Measurements from ENCODE around the gene TFDP1.

The TFDP1 gene

DNA sequence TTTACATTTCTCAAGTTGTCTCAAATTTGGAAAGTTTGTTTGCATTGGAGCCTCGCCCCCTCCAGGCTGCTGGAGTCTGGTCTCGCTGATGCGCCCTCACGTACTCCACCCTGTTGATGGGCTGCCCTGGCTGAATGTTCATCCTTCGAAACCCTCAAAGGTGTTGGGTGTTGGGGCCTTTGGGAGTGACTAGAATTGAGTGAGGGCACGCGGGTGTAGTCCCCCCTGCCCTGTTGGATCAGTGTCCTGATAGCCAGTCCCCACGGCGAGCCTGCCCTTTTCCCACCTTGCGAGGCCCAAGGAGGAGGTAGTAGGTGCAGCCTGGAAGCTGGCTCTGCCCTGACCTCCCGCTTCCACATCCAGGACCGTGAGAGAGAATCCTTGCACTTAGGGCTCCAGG is 14.8 kb downstream of the TFDP1 start:
- DNase-seq, result no peak

DNA sequence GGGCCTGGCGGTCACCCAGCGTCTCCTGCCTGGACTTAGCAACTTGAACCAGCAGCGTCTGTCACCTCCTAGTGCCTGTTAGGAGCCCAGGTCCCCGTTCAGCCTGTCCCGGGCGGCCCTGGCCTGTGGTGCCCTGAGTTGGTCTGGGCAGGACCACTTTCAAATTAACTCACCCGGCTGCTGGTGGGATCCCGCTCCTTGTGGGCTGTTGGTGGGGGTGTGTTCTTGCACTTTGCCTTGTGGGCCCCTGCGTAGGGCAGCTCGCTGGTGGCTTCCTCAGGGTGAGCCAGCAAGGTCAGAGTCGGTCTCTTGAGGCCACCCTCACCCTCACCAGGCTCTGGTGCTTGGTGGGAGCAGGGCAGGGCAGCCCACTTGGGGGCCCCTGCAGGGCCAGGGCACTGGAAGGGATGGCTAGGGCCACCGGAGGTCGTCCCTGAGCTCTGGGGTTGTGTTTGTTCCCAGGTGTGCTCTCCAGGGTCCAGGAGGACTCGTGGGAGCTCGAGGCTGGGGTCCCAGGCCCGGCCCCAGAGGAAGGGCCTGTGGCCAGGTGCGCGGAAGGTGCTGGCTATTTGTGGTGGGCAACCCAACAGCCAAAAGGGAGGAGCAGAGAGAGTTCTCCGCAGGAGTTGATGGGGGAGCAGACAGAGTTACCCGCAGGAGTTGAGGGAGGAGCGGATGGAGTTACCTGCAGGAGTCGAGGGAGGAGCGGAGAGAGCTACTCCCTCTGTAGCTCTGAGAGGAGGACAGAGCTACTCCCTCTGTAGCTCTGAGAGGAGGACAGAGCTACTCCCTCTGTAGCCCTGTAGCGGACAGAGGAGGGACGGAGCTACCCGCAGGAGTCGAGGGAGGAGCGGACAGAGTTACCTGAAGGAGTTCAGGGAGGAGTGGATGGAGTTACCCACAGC is 16.9 kb downstream of the TFDP1 start:
- no peak for DNase-seq

DNA sequence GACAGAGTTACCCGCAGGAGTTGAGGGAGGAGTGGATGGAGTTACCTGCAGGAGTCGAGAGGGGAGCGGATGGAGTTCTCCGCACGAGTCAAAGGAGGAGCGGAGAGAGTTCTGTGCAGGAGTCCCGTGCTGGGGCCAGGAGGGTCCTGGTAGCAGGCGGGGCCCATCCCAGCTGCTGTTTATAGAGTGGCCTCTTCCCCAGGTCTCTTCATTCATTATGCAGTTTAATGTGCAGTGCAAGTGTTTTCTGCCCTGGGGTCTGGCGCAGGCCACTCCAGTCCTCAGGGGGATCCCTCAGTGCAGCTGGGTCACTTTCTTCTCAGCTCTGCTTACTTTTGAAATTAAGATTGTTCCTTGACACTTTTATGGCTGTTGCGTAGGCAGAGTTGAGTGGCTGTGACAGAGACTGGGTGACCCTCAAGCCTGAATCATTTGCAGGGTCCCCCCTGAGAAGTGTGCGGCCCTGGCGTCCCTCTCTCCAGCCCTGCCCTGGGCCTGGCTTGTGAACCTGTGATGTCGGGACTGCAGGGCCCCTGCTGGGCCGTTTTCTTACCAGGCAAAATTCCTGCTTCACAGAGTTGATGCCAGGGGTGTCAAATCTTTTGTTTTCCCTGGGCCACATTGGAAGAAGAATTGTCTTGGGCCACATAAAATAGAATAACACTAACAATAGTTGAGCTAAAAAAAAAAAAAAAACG is 17.9 kb downstream of the TFDP1 start:
- no peak for DNase-seq

DNA sequence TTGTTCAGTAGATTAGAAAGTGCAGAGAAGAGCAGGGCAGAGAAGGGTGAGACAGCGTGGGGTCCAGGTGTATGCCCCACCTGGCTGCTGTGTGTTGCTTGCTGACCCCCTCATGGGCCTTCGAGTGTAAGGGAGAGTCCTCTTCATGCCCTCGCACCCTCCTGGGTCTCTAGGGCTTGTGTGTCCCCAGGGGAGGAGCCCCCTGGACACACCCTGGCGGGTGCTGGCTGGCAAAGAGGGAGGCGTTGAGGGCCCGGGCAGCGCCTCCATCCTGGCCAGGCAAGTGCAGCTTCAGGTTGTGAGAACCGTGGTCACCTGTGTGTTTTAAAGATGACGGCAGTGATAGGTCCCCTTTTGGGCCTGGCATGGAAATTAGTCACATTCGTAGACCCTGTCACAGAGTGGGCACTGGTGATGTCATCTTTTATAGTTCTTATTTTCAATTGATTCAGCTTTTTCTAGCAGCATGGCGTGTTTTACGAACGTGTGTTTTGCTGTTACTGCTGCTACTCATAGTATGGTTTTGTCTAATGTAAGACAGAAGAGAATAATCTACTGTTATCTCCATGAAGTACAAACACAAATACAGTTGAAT is 18.7 kb downstream of the TFDP1 start:
- DNase-seq, result no peak

DNA sequence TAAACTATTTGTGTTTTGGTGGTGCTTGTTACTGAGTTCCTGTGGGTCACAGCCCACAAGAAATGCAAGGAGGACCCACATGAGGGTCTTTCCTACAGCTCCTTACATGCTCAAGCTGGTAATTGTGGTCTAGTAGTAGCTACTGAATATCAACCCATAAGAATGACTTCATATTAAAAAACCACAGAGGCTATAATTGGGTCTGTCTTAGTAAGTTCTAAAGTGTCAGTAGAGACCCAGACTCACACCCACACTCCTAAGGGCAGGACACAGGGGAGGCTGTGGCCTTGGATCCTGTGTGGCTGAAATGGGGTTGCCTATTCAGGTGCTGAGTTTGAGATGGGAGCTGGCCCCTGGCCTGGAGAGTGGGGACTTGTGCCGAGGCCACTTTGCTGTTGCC is 19.6 kb downstream of the TFDP1 start:
- DNase-seq, result no peak

DNA sequence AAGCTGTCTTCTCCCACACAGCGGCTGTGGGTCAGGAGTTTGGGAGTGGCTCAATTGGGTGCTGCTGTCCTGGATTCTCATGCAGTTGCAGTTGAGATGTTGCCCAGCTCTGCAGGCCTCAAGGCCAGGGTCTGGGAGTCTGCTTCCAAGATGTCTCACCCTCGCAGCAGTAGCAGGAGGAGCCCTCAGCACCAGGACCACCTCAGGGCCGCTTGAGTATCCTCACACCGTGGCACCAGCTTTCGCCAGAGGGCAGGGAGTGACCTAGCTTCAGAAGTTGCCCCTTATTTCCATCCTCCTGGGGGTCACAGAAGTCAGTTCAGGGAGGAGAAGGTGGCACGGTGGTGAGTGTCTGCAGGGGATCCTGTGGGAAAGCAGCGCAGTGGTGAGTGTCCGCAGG is 20.9 kb downstream of the TFDP1 start:
- no peak for DNase-seq

DNA sequence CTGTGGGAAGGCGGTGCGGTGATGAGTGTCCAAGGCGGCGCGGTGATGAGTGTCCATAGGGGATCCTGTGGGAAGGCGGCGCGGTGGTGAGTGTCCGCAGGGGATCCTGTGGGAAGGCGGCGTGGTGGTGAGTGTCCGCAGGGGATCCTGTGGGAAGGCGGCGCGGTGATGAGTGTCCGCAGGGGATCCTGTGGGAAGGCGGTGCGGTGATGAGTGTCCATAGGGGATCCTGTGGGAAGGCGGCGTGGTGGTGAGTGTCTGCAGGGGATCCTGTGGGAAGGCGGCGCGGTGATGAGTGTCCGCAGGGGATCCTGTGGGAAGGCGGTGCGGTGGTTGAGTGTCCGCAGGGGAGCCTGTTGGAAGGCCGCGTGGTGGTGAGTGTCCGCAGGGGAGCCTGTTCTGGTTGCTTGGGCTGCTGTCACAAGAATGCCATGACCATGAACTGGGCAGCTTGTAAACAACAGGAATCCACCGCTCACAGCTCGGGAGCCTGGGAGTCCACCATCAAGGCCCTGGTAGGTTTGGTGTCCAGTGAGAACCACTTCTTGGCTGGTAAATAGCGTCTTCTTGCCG is 21.4 kb downstream of the TFDP1 start:
- no peak for DNase-seq

DNA sequence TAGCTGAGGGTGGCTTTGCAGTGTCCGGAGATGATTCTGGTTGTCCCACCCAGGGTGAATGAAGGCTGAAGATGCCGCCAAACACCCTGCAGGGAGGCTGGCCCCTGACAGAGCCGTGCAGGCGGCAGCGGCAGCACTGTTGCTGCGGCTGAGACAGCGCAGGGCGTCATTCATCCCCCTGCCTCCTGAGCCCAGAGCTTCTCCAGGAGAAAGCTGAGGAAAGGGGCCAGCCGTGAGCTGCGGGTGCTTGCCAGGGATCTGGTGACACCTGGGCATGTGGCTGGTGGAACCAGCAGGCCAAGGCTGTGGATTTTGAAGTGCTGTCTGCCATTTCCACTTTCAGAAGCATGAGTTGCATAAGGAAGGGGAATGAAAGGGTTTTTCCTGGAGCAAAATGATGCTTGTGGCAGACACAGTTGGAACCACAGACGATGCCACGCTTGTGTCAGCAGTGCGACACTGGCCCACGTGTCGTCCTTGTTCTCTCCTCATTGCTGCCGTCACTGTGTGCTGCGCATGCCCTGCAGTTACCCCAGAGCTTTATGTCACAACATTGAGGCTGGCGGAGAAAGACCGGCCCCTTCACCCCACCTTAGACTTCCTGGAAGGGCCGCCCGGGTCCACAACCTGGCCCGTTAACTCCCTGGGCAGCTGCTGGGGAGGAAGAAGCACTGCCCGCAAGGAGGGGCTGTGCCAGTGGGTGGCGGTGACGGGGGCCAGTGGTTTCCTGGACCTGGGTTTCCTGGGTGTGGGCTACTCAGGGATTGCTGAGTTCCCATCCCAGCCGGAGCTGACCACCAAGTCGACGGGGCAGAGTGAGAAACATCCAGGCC is 22.7 kb downstream of the TFDP1 start:
- DNase-seq, result no peak

DNA sequence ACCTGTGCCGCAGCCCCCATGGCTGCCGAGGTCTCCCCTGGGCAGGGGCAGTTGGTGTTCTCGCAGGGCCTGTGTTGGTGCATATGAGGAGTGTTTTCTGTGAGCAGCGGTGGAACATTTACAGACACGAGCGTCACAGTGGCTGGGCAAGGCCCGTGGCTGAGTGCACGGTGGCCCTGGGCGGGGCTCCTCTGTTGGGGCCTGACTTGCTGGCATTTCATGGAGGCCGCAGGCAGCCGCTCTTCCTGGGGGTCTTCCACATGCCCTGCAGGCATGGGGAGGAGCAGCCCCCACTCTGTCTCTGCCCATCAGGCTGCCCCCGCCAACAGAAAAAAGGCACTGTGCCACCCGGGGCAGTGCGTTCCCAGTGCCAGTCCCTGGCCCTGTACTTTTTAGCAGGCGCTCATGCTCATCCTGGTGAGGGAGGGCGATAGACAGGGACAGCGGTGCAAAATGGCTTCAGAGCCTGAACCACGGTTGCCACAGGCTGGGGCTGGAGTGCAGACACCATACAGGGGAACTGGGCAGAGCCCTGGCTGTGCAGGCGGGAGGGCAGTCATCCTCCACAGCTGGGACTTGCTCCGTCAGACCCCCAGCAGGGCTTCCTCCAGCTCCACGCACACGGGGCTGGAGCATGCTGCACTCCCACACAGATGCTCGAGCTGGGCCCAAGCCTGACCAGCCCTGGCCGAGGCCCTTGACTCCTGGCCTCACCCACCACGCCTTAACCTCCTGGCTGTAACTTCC is 23.5 kb downstream of the TFDP1 start:
- DNase-seq, result no peak

DNA sequence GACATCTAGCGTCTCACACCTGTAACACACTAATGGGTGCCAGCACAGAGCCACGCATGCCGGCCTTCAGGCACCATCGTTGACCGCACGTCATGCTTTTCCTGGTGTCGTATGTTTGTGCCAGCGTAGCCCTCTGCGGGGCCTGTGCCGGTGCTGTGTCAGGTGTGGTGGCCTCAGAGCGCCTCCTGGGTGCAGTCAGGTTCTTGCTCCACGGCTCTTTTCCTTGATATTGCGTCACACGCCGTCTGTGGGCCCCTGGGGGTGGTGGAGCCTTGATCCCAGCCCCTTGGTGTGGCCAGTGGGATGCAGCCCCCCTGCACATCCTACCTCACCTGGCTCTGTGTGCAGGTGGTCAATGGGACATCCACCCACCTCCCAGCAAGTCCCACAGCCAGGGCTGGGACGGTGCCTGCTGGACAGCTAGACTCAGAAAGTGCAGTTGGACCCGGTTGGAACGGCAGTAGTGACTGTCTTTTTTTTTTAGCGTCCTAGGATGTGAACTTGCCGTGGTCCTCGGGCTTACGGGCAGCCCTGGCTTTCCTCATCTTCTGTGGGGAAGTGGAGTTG is 24.5 kb downstream of the TFDP1 start:
- no peak for DNase-seq

DNA sequence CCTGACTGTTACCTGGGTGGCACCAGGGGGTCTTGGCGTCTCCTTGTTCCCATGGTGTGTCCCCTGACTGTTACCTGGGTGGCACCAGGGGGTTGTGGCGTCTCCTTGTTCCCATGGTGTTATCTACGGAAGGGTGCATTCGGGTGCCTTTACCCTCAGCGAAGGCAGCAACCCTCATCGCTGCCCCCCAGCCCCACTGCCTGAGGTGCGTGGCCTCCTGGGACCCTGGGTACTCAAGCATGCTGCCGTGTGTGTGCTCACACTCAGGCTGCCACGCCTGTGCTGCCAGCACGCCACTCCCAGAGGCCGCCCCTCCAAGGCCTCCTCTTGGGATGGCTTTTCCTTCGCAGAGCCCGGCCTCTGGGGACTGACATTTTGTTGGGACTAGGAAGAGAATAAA is 25.1 kb downstream of the TFDP1 start:
- DNase-seq, result no peak

DNA sequence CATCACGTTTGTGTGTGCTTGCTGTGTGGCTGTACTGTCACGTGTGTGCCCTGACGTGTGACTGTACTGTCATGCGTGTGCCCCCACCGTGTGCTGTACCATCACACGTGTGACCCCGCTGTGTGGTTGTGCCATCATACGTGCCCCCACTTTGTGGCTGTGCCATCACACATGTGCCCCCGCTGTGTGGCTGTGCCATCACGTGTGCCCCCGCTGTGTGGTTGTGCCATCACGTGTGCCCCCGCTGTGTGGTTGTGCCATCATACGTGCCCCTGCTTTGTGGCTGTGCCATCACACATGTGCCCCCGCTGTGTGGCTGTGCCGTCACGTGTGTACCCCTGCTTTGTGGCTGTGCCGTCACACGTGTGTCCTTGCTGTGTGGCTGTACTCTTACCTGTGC is 25.7 kb downstream of the TFDP1 start:
- DNase-seq, result no peak

DNA sequence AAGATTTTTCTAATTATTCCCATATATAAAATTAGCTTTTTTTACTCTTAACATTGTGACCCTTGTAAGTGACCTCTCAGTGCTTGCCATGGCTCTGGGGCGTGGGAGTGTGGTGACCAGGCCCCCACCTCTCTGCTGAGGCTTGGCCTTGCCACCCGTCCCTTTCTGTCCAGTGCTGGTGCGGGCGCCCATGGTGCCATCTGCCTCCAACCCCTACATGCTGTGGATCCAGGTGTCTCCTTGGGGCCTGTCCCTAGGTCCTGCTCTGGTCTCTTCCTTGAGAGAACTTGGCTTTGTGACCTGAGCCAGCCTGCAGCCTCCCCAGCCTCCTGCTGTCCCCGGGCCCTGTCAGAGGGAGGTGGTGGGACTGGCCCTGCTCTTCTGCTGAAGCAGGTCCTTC is 27.4 kb downstream of the TFDP1 start:
- no peak for DNase-seq

DNA sequence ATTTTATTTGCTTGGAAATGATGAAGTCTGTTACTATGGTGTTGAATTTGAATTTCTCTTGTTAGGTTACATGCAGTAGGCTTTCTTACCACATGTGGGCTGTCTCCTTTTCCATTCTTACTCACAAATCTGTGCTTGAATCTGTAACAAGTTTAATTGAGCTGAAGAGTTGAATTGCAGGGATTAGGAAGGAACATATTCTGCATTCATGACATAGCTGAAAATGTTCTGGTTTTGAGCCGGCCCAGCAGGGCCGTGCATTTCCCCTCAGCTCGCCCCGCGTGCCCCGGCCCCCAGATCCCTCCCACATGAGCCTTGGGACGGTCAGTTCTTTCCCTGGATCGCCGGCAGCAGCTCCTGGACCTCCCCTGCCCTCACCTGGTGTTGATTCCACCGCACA is 28.1 kb downstream of the TFDP1 start:
- DNase-seq, result no peak

DNA sequence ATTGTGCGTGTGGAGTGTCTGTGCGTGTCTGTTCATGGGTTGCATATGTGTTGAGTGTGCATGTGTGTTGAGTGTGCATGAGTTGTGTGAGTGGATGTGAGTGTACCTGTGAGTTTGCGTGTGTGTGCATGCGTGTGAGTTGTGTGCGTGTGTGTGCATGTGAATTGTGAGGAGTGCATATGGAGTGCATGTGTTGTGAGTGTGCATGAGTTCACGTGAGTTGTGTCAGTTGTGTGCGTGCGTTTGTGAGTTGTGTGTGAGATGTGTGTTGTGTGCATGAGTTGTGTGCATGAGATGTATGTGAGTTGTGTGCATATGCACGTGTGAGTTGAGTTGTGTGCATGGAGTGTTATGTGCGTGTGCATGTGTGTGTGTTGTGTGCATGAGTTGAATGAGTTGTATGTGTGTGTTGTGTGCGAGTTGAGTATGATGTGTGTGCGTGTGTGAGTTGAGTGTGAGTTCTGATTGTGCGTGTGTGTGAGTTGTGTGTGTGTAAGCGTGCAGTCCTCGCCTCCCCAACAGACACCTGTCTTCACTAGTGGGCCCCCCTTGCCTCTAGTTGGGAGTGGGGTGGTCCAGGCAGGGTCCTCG is 29.3 kb downstream of the TFDP1 start:
- no peak for DNase-seq

DNA sequence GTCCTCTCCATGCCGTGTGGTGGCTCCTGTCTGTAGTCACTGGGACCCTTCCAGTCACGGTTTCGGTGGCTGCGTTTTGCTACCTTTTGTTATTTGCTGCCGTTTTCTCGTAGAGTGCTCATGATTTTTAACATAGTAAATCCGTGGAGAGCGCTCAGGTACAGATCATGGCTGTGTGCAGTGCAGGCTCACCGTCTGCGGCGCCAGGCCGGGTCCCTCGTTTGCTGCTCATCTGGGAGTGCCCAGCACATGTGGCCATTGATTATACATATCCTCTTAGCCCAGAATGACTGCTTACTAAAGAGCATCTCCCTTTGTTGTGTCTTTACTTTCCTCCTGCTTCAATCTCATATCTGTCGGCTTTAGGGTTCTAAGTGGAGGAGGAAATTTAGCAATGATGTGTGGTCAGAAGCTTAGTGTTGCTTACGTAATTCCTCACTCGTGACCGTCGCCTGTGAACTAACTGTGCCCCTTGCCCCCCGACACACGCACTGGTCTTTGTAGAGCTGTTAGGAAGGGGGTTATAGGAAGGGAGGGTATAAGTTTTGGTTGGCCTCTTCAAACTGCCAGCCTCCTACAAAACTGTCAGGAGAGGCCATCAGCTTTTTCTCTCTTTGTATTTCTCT is 31.8 kb downstream of the TFDP1 start:
- no peak for DNase-seq

DNA sequence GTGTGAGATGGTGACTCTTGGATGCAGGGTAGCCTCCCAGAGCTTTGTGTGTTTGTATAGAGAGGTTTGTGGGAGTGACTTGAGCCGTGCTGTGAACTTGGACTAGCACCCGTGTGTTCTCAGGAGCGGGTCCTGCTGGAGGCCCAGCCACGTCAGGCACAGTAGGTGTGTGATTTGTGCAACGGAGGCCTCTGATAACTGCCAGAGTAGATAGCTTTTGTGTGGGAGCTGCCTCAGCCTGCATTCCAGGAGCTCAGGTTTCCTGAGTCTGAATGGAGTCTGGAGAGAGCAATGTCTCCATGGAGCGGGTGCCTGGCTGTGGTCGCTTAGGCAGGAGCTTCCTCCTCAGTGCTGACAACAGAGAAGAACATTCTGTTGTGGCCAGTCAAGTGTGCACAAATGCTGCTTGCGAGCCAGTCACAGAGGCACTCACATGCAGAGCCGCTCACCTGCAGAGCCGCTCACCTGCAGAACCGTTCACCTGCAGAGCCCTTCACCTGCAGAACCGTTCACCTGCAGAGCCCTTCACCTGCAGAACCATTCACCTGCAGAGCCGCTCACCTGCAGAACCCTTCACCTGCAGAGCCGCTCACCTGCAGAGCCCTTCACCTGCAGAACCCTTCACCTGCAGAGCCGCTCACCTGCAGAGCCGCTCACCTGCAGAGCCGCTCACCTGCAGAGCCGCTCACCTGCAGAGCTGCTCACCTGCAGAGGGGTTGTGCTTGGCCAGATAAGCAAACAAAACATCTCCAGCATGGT is 32.6 kb downstream of the TFDP1 start:
- DNase-seq, result no peak

DNA sequence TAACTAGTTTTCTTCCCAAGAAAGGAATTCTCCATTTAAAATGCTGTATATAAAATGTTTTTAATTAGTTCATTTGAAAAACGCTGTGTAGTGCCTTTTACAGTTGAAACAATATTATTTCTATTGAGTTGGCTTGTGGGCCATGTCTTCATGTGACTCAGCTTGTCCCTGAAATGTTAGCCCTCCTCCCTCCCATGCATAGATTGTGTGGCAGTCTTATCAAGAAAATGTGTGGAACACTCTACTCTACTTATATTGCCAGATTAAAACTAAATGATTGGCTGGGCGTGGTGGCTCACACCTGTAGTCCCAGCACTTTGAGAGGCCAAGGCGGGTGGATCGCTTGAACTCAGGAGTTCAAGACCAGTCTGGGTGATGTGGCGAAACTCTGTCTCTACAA is 33.4 kb downstream of the TFDP1 start:
- no peak for DNase-seq

DNA sequence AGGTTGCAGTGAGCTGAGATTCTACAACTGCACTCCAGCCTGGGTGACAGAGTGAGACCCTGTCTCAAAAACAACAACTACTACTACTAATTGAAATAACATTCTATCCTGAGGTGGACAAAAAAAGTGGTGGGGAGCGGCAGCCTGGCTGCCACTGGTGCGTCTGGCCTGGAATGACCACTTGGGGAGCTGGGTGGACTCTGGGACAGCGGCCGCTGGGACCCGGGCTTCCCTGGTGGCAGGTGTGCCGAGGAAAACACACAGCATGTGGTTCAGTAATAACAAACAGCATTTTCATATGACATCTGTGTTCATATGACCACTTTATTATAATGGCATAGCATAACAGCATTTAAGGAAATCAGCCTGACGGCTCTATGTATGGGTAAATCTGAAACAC is 33.9 kb downstream of the TFDP1 start:
- no peak for DNase-seq
